IPS-18a (cell line): ENCODE data around the gene DST.

ENCODE experiments used
- H3K27ac ChIP-seq: one replicate; pipeline ENCODE4 v1.5.1; 2013; ENCODE audit warnings: low read length
- H3K27me3 ChIP-seq: one replicate; pipeline ENCODE4 v1.6.1; 2013; ENCODE audit warnings: mild to moderate bottlenecking, low read length; ENCODE audit not compliant: control insufficient read depth, insufficient read depth
- H3K36me3 ChIP-seq: one replicate; pipeline ENCODE4 v1.6.1; 2013; ENCODE audit warnings: low read depth, low read length; ENCODE audit not compliant: control insufficient read depth
- H3K4me1 ChIP-seq: one replicate; pipeline ENCODE4 v1.6.1; 2013; ENCODE audit warnings: low read depth, low read length; ENCODE audit not compliant: control insufficient read depth
- H3K4me3 ChIP-seq: one replicate; pipeline ENCODE4 v1.5.1; 2013; ENCODE audit warnings: low read length
- H3K9ac ChIP-seq: one replicate; pipeline ENCODE4 v1.6.1; 2013; ENCODE audit warnings: mild to moderate bottlenecking, low read length, moderate library complexity
- H3K9me3 ChIP-seq: one replicate; pipeline ENCODE4 v1.6.1; 2013; ENCODE audit warnings: low read depth, low read length; ENCODE audit not compliant: control insufficient read depth

DST gene

GRCh38 chr6:56618050-56618449 lies 24.6 kb downstream of the DST start:
- Histone ChIP-seq H3K4me1 (peaks cover 13% of the 10 kb centered on the region), H3K4me3 (no peak overlapping the region), H3K9me3 (no peaks in the 10 kb centered on the region), H3K36me3 (peaks cover 25% of the 10 kb centered on the region), H3K27me3 (no peaks in the 10 kb centered on the region), H3K27ac (no peak overlapping the region), H3K9ac (no peak overlapping the region)

DNA sequence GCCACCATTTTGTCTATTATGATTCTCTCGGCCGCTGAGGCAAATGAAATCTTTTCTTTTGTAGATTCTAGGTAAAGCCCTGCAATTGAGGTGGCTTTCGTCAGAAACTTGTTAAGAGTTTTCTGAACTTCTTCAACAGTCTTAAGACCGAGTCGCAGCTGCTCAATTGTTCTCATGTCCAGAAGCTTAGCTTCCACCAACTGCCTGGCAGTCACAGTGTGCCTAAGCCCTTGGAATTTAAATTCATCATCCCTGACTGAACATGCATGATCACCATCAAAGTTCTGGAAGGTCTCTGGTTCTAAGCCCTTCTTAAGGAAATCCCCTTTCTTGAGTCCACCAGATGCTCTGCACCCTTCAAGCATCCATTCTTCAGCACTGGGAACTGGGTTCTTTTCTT lies 25.7 kb downstream of the DST start:
- Histone ChIP-seq H3K9me3 (no peaks in the 10 kb centered on the region), H3K4me1 (peaks cover 13% of the 10 kb centered on the region), H3K27me3 (no peaks in the 10 kb centered on the region), H3K9ac (no peak overlapping the region), H3K27ac (no peak overlapping the region), H3K4me3 (no peak overlapping the region), H3K36me3 (peaks cover 25% of the 10 kb centered on the region)

GRCh38 chr6:56613247-56613851 lies 29.3 kb downstream of the DST start:
- Histone ChIP-seq H3K4me1 (peaks cover 13% of the 10 kb centered on the region), H3K9me3 (no peaks in the 10 kb centered on the region), H3K36me3 (peaks cover 15% of the 10 kb centered on the region), H3K27me3 (no peaks in the 10 kb centered on the region), H3K4me3 (no peak overlapping the region), H3K27ac (no peak overlapping the region), H3K9ac (no peak overlapping the region)

DNA sequence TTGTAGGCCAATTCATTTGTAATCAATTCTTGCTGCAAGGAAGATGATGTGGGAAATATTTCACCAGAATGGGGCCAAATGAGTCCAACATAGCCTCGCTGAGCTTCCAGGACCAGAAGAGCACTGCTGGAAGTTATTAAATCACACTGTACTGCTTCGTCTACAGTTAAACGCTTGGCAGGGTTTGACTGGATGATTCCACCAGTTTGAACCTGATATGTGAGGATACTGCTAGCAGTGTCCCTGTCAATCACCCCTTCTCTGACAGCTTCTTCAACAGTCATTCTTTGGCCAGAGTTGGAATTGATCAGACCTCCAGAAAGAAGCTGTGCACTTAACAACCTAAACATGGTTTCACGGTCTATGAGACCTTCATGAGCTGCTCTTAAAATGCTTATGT lies 34.4 kb downstream of the DST start:
- no peak overlapping the region for H3K4me3 ChIP-seq
- H3K9me3 ChIP-seq: no peaks in the 10 kb centered on the region
- peaks cover 7% of the 10 kb centered on the region for H3K36me3 ChIP-seq
- no peaks in the 10 kb centered on the region for H3K27me3 ChIP-seq
- H3K4me1 ChIP-seq: no peaks in the 10 kb centered on the region
- no peak overlapping the region for H3K9ac ChIP-seq
- H3K27ac ChIP-seq: no peak overlapping the region

DNA sequence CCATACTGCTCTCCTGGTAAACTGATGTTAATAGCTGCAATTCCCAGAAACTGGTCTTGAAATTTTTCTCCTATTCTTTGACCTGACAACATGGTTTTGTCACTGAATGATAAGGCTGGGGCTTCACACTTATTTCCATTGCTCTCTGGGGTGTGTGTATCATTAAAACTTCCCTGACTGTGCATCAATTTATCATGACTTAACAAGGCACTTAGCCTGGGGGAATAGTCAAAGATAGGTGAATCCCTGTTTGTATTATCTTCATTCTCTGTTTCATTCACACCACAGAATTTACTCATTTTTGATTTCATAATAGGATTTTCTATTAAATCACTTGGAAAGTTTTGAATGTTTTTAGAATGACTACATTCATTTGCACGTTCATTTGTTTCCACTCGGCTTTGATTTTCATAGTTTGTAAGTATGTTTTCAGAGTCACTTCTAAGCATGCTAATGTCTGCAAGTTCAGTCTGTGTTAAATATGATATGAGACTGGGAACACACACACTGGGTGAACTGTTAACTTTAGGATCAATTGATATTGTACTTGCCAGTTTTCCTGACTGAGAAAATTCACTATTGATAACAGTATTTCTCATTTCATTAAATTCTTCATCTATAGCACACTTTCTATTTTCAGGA lies 35.5 kb downstream of the DST start:
- H3K9ac ChIP-seq: no peak overlapping the region
- no peak overlapping the region for H3K4me3 ChIP-seq
- no peaks in the 10 kb centered on the region for H3K9me3 ChIP-seq
- peaks cover 15% of the 10 kb centered on the region for H3K36me3 ChIP-seq
- no peak overlapping the region for H3K27ac ChIP-seq
- H3K4me1 ChIP-seq: no peaks in the 10 kb centered on the region
- no peaks in the 10 kb centered on the region for H3K27me3 ChIP-seq

- Histone ChIP-seq H3K9ac (no peak overlapping the region), H3K4me1 (no peaks in the 10 kb centered on the region), H3K27ac (no peak overlapping the region), H3K36me3 (peaks cover 24% of the 10 kb centered on the region), H3K4me3 (no peak overlapping the region), H3K9me3 (no peaks in the 10 kb centered on the region), H3K27me3 (no peaks in the 10 kb centered on the region)
Measured at GRCh38 chr6:56605435-56605834, 37.3 kb downstream of the DST start.

- Histone ChIP-seq H3K27ac (no peak overlapping the region), H3K27me3 (no peaks in the 10 kb centered on the region), H3K4me1 (no peaks in the 10 kb centered on the region), H3K4me3 (no peak overlapping the region), H3K9me3 (no peaks in the 10 kb centered on the region), H3K36me3 (peaks cover 36% of the 10 kb centered on the region), H3K9ac (no peak overlapping the region)
Measured at GRCh38 chr6:56604186-56604585, 38.5 kb downstream of the DST start.

GRCh38 chr6:56601390-56601789 lies 41.3 kb downstream of the DST start:
- Histone ChIP-seq H3K4me1 (no peaks in the 10 kb centered on the region), H3K27me3 (no peaks in the 10 kb centered on the region), H3K4me3 (no peak overlapping the region), H3K27ac (no peak overlapping the region), H3K9me3 (no peaks in the 10 kb centered on the region), H3K9ac (no peak overlapping the region), H3K36me3 (peaks cover 47% of the 10 kb centered on the region)

GRCh38 chr6:56595490-56596122 lies 47.1 kb downstream of the DST start:
- peaks cover 51% of the 10 kb centered on the region for H3K36me3 ChIP-seq
- H3K9ac ChIP-seq: no peak overlapping the region
- H3K4me1 ChIP-seq: no peaks in the 10 kb centered on the region
- no peaks in the 10 kb centered on the region for H3K9me3 ChIP-seq
- no peak overlapping the region for H3K27ac ChIP-seq
- H3K27me3 ChIP-seq: no peaks in the 10 kb centered on the region
- H3K4me3 ChIP-seq: no peak overlapping the region

- peaks cover 44% of the 10 kb centered on the region for H3K36me3 ChIP-seq
- no peaks in the 10 kb centered on the region for H3K27me3 ChIP-seq
- H3K4me3 ChIP-seq: no peak overlapping the region
- no peak overlapping the region for H3K9ac ChIP-seq
- no peaks in the 10 kb centered on the region for H3K4me1 ChIP-seq
- H3K27ac ChIP-seq: no peak overlapping the region
- no peaks in the 10 kb centered on the region for H3K9me3 ChIP-seq
Measured at GRCh38 chr6:56594699-56595098, 48.0 kb downstream of the DST start.

DNA sequence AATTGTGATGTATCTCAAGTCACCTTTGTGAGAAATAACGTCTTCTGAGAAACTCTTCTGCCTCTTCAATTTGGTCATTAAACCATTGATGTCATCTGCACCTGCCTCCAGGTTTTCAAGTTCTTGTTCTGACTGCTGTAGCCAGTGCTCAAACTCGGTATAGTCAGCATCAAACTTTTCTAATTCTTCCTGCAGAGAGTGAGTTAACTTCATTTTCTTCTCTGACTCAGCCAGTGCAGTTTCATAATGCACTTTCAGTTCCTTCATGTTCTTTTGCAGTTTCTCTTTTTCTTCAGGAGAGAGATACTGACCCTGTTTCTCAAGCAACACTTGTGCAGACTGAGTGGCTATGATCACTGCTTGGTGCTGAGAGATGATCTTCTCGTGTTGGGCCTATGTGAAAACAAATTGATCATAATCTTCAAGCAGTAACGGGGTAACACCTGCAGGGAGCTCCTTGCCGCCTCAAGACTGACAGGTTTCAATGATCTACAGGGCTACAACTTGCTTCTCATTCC lies 48.8 kb downstream of the DST start:
- Histone ChIP-seq H3K27me3 (no peaks in the 10 kb centered on the region), H3K9ac (no peak overlapping the region), H3K36me3 (peaks cover 45% of the 10 kb centered on the region), H3K27ac (no peak overlapping the region), H3K9me3 (no peaks in the 10 kb centered on the region), H3K4me3 (no peak overlapping the region), H3K4me1 (no peaks in the 10 kb centered on the region)

GRCh38 chr6:56582236-56582635 lies 60.5 kb downstream of the DST start:
- H3K27ac ChIP-seq: no peak overlapping the region
- no peaks in the 10 kb centered on the region for H3K4me1 ChIP-seq
- H3K9me3 ChIP-seq: no peaks in the 10 kb centered on the region
- H3K27me3 ChIP-seq: no peaks in the 10 kb centered on the region
- no peak overlapping the region for H3K9ac ChIP-seq
- peaks cover 7% of the 10 kb centered on the region for H3K36me3 ChIP-seq
- H3K4me3 ChIP-seq: no peak overlapping the region
